ENCODE measurements around the gene NDUFV1.
"Not testable (repeated sequence)": the region's sequence is repeated elsewhere in the genome, so short reads cannot be mapped to it uniquely, and the experiment has no call there.

The NDUFV1 gene

DNA sequence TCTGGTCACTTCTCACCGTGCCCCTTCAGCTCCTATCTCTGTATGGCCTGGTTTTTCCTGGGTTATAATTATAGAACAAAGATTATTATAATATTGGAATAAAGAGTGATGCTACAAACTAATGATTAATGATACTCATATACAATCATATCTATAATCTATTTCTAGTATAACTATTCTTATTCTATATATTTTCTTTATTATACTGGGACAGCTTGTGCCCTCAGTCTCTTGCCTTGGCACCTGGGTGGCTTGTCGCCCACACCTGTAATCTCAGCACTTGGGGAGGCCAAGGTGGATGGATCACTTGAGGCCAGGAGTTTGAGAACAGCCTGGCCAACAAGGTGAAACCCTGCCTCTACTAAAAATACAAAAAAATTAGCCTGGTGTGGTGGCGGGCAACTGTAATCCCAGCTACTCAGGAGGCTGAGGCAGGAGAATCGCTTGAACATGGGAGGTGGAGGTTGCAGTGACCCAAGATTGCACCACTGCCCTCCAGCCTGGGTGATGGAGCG is 53.0 kb downstream of the NDUFV1 start:
- not testable (repeated sequence) for DNase-seq

DNA sequence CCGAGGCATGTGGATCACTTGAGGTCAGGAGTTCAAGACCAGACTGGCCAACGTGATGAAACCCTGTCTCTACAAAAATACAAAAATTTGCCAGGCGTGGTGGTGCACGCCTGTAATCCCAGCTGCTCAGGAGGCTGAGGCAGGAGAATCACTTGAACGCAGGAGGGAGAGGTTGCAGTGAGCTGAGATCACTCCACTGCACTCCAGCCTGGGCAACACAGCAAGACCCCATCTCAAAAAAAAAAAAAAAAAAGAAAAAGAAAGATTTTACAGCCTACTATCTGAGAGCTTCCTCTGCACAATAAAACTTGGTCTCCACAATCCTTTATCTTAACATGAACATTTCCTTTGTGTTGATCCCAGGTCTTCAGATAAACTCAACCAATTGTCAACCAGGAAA is 54.0 kb downstream of the NDUFV1 start:
- DNase-seq: not testable (repeated sequence)

All from NCI-H1092 treated with DMSO at 0.1 percent for 48 hours (cell line).